OCI-LY1 (cell line): Measurements from ENCODE around the gene ERCC4.

Experiments
- H2AFZ ChIP-seq: fragments of 200-600 bp; sonication (generic), shearing (Covaris generic); 2 replicates; pipeline ENCODE4 v1.6.0; 2014; ENCODE audit warnings: antibody characterized with exemption, mild to moderate bottlenecking, low read length
- H3F3A ChIP-seq: fragments of 200-600 bp; sonication (generic), shearing (Covaris generic); 2 replicates; pipeline ENCODE4 v1.6.0; 2014; ENCODE audit warnings: mild to moderate bottlenecking, antibody characterized with exemption, low read length, moderate library complexity; ENCODE audit not compliant: insufficient read depth
- H3K27ac ChIP-seq: fragments of 200-600 bp; sonication (generic); 2 replicates; pipeline ENCODE4 v1.5.1; 2014; ENCODE audit warnings: low read length, mixed run types, mild to moderate bottlenecking, low read depth; ENCODE audit not compliant: poor library complexity, severe bottlenecking
- H3K27me3 ChIP-seq: fragments of 200-600 bp; sonication (generic); 2 replicates; pipeline ENCODE4 v1.6.0; 2014; ENCODE audit warnings: antibody characterized with exemption, mild to moderate bottlenecking, low read length, moderate library complexity; ENCODE audit not compliant: insufficient read depth
- H3K36me3 ChIP-seq: fragments of 200-600 bp; sonication (generic); 2 replicates; pipeline ENCODE4 v1.6.1; 2014; ENCODE audit warnings: mild to moderate bottlenecking, antibody characterized with exemption, low read length, moderate library complexity, mixed read lengths; ENCODE audit not compliant: insufficient read depth
- H3K4me1 ChIP-seq: fragments of 200-600 bp; sonication (generic); 2 replicates; pipeline ENCODE4 v1.5.1; 2014; ENCODE audit warnings: mild to moderate bottlenecking, low read length, moderate library complexity; ENCODE audit not compliant: insufficient read depth, severe bottlenecking
- H3K4me2 ChIP-seq: fragments of 200-600 bp; sonication (generic), shearing (Covaris generic); 2 replicates; pipeline ENCODE4 v1.6.1; 2014; ENCODE audit warnings: low read length
- H3K4me3 ChIP-seq: fragments of 200-600 bp; sonication (generic); 2 replicates; pipeline ENCODE4 v1.5.1; 2014; ENCODE audit warnings: low read length, low read depth, mild to moderate bottlenecking, mixed read lengths; ENCODE audit not compliant: poor library complexity, severe bottlenecking
- H3K79me2 ChIP-seq: fragments of 200-600 bp; shearing (Covaris generic); 2 replicates; pipeline ENCODE4 v1.6.1; 2016; ENCODE audit warnings: mixed run types, low read length, mixed read lengths; ENCODE audit not compliant: insufficient read depth
- H3K9ac ChIP-seq: fragments of 200-600 bp; sonication (generic), shearing (Covaris generic); 2 replicates; pipeline ENCODE4 v1.6.1; 2014; ENCODE audit warnings: mild to moderate bottlenecking, low read length, mixed read lengths
- H3K9me2 ChIP-seq: fragments of 200-600 bp; sonication (generic), shearing (Covaris generic); 2 replicates; pipeline ENCODE4 v1.6.1; 2014; ENCODE audit warnings: low read depth, mild to moderate bottlenecking, low read length, mixed read lengths
- H3K9me3 ChIP-seq: fragments of 200-600 bp; shearing (Covaris generic); 2 replicates; pipeline ENCODE4 v1.6.1; 2014; ENCODE audit warnings: low read length, mixed read lengths
- H4K20me1 ChIP-seq: fragments of 200-600 bp; sonication (generic), shearing (Covaris generic); 2 replicates; pipeline ENCODE4 v1.6.0; 2016; ENCODE audit warnings: mild to moderate bottlenecking, low read length; ENCODE audit not compliant: insufficient read depth
- CTCF ChIP-seq: fragments of 200-600 bp; sonication (generic), shearing (Covaris generic); IDR thresholded peaks from 2 replicates; pipeline ENCODE4 v1.5.1; 2017; ENCODE audit warnings: mild to moderate bottlenecking, antibody characterized with exemption, low read length, moderate library complexity, mixed read lengths
- EZH2 ChIP-seq: fragments of 200-600 bp; sonication (generic), shearing (Covaris generic); IDR thresholded peaks from 2 replicates; pipeline ENCODE4 v1.8.0; 2017; ENCODE audit warnings: borderline replicate concordance, mixed run types, mild to moderate bottlenecking, antibody characterized with exemption, low read length, moderate library complexity, mixed read lengths

Gene ERCC4

DNA sequence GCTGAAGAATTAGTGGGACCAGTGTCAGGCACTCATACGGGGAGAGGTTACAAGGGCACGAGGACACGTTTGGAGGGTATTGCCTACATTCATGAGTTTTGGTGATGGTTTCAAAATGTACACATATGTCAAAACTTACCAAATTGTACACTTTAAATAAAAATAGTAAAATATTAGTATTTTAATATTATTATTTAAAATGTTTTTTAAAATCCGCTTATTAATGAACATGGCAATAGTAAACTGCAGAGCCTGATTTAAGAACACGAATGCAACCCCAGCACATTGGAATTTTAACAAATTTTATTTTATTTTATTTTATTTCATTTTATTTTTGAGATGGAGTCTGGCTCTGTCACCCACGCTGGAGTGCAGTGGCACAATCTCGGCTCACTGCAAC is 10.9 kb upstream of the ERCC4 start:
- no peak overlapping the region for H3K4me2 ChIP-seq
- no peak overlapping the region for H3K27ac ChIP-seq
- no peak overlapping the region for H3K4me3 ChIP-seq
- H3K36me3 ChIP-seq = no peaks in the 10 kb centered on the region; the same call in 1 of the 2 replicates
- H2AFZ ChIP-seq = no peak overlapping the region
- H3K79me2 ChIP-seq = no peaks in the 10 kb centered on the region
- H3K9me3 ChIP-seq = peaks cover 6% of the 10 kb centered on the region
- H4K20me1 ChIP-seq = no peaks in the 10 kb centered on the region
- H3K4me1 ChIP-seq = peaks cover 8% of the 10 kb centered on the region
- H3K9me2 ChIP-seq = no peaks in the 10 kb centered on the region
- no peak for TF ChIP-seq EZH2
- TF ChIP-seq CTCF = no peak
- peaks cover 7% of the 10 kb centered on the region; the same call in 1 of the 2 replicates for H3K27me3 ChIP-seq
- no peak overlapping the region for H3K9ac ChIP-seq
- H3F3A ChIP-seq = no peaks in the 10 kb centered on the region

DNA sequence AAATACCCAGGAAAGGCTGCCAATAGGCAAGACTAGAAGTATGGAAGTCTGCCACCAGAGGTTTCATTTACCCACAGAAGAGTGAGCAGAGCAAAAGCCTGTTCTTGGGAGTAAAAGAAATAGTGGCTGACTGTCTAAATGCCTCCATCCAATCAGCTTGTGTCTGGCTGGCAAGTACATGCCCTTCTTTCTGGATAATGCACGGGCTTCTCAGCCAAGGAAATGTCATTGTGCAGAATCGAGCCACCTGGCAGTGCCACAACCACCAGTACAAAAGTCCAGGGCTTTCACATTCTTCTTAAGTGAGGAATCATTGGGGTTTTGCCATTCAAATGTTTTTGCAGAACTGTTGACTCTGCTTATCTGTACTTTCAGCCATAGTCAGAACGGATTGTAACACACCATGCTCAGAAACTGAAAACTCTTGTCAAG is 10.1 kb upstream of the ERCC4 start:
- Histone ChIP-seq H3K4me2 (no peak overlapping the region), H3K9ac (no peak overlapping the region), H3K9me3 (peaks cover 6% of the 10 kb centered on the region), H3K27ac (no peak overlapping the region), H3K4me1 (peaks cover 8% of the 10 kb centered on the region), H3K4me3 (no peak overlapping the region), H3K79me2 (no peaks in the 10 kb centered on the region), H4K20me1 (no peaks in the 10 kb centered on the region), H3K9me2 (no peaks in the 10 kb centered on the region), H3F3A (no peaks in the 10 kb centered on the region), H3K27me3 (peaks cover 7% of the 10 kb centered on the region; the same call in 1 of the 2 replicates), H3K36me3 (no peaks in the 10 kb centered on the region; the same call in 1 of the 2 replicates), H2AFZ (no peak overlapping the region)
- TF ChIP-seq EZH2 (no peak), CTCF (no peak)

- H2AFZ ChIP-seq = no peak overlapping the region
- H3K27ac ChIP-seq = no peak overlapping the region
- H3K9me2 ChIP-seq = no peaks in the 10 kb centered on the region
- H4K20me1 ChIP-seq = no peaks in the 10 kb centered on the region
- H3K27me3 ChIP-seq = peaks cover 7% of the 10 kb centered on the region; the same call in 1 of the 2 replicates
- H3K4me3 ChIP-seq = no peak overlapping the region
- peaks cover 6% of the 10 kb centered on the region for H3K4me1 ChIP-seq
- H3K36me3 ChIP-seq = no peaks in the 10 kb centered on the region; the same call in 1 of the 2 replicates
- no peaks in the 10 kb centered on the region for H3F3A ChIP-seq
- TF ChIP-seq CTCF (no peak), EZH2 (no peak)
- no peaks in the 10 kb centered on the region for H3K79me2 ChIP-seq
- H3K4me2 ChIP-seq = no peak overlapping the region
- H3K9ac ChIP-seq = no peak overlapping the region
- peaks cover 6% of the 10 kb centered on the region for H3K9me3 ChIP-seq
Observed at GRCh38 chr16:13911306-13911705, 8.6 kb upstream of the ERCC4 start.
